IPS DF 4.7 (cell line): ENCODE measurements around the gene KIAA1191.
"Not testable (repeated sequence)": the region's sequence is repeated elsewhere in the genome, so short reads cannot be mapped to it uniquely, and the experiment has no call there.

Experiments used
- DNase-seq: peaks from one replicate; pipeline ENCODE4 v3.0.0-alpha.2; 2013; ENCODE audit warnings: low spot score; ENCODE audit errors: extremely low read depth

KIAA1191 gene

GRCh38 chr5:176361437-176362232 is at the start of gene KIAA1191:
TSS of gene KIAA1191 (minus strand) at chr5:176361764. CDS start at chr5:176359508, 2,256 bp downstream.
- DNase-seq, result peak; percentile 30

- DNase-seq, result no peak
Observed at GRCh38 chr5:176410486-176411180, 49.1 kb upstream of the KIAA1191 start.

- no peak for DNase-seq
Observed at GRCh38 chr5:176409765-176410164, 48.2 kb upstream of the KIAA1191 start.

GRCh38 chr5:176408590-176408989 is 47.0 kb upstream of the KIAA1191 start:
- no peak for DNase-seq

GRCh38 chr5:176408252-176408573 is 46.6 kb upstream of the KIAA1191 start:
- DNase-seq, result not testable (repeated sequence)

GRCh38 chr5:176407456-176408251 is 46.1 kb upstream of the KIAA1191 start:
- no peak for DNase-seq

GRCh38 chr5:176406436-176407052 is 45.0 kb upstream of the KIAA1191 start:
- DNase-seq, result no peak

- no peak for DNase-seq
Observed at GRCh38 chr5:176405656-176406435, 44.3 kb upstream of the KIAA1191 start.

GRCh38 chr5:176401281-176402205 is 40.0 kb upstream of the KIAA1191 start:
- DNase-seq, result no peak

GRCh38 chr5:176400382-176401156 is 39.0 kb upstream of the KIAA1191 start:
- DNase-seq, result no peak

GRCh38 chr5:176397736-176398420 is 36.3 kb upstream of the KIAA1191 start:
- DNase-seq, result no peak

- DNase-seq, result no peak
Observed at GRCh38 chr5:176396330-176396729, 34.8 kb upstream of the KIAA1191 start.

- no peak for DNase-seq
Observed at GRCh38 chr5:176394881-176395675, 33.5 kb upstream of the KIAA1191 start.

- no peak for DNase-seq
Observed at GRCh38 chr5:176394096-176394495, 32.5 kb upstream of the KIAA1191 start.

GRCh38 chr5:176392526-176392925 is 31.0 kb upstream of the KIAA1191 start:
- DNase-seq, result no peak

GRCh38 chr5:176391999-176392398 is 30.4 kb upstream of the KIAA1191 start:
- DNase-seq, result no peak

GRCh38 chr5:176391479-176391878 is 29.9 kb upstream of the KIAA1191 start:
- DNase-seq, result no peak
